T-helper 2 cell (primary cell): Measurements from ENCODE around the gene FXN.
"Not testable (repeated sequence)": the region's sequence is repeated elsewhere in the genome, so short reads cannot be mapped to it uniquely, and the experiment has no call there.

Source experiments
- DNase-seq, 5 experiments: peaks; one replicate each; pipeline versions ENCODE4 v3.0.0 to v3.0.0-alpha.2; 2012 to 2022

The FXN gene

DNA sequence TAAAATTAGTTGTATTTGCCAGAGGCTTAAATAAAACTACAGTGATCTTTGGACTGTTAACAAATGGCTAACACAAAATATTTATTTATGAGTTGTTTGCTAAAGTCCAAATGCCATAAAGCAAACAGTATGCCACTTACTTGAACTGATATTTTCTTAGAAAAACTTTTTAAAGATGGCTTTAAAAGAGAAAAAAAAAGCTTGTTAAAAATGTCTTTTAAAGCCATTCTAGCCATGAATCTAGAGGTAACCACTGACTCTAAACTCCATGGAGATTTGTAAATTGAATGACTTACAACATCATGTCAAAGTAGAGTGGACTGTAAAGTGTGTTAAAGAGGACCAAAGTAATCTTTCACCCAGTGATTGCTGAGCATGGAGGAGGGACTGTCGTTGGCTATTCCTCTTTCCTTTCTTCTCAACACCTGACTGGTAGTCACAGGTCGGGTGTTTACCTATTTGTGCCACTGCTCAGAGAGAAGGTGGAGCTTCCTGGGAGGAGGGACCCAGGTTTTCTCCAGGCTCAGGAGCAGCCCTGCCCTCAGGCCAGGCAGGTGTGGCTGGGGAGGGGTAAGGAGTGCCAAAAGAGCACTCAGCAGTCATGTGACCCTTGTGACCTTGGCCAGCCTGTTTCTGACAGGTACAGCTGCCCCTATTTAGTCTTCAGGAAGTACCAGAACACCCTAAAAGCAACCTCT is 69.4 kb downstream of the FXN start:
- no peak for DNase-seq

GRCh38 chr9:69107771-69108170 is 72.2 kb downstream of the FXN start:
- no peak for DNase-seq

DNA sequence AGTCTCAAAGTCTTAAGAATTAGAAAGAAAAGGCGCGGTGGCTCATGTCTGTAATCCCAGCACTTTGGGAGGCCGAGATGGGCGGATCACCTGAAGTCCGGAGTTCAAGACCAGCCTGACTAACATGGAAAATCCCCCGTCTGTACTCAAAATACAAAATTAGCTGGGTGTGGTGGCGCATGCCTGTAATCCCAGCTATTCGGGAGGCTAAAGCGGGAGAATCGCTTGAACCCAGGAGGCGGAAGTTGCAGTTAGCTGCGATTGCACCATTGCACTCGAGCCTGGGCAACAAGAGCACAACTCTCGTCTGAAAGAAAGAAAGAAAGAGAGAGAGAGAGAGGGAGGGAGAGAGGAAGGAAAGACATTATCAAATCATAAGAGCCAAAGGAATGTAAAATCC is 73.2 kb downstream of the FXN start:
- DNase-seq = not testable (repeated sequence)

DNA sequence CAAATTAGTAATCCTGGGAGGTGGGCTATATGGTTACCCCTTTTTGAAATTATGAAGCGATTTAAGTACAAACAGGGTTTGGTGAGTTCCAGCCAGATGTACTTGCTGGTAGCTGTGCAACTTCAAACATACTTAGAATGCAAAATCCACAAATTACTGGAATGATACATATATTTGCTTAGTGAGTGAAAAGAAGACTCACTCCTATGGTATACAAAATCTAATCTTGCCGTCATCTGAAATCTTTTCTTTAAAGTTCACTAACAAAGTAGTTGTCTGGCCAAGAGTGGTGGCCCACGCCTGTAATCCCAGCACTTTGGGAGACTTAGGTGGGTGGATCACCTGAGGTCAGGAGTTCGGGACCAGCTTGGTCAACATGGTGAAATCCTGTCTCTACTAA is 73.6 kb downstream of the FXN start:
- no peak for DNase-seq

- DNase-seq = not testable (repeated sequence)
Measured at GRCh38 chr9:69112646-69113045, 77.1 kb downstream of the FXN start.

GRCh38 chr9:69115621-69116020 is 80.1 kb downstream of the FXN start:
- no peak for DNase-seq

DNA sequence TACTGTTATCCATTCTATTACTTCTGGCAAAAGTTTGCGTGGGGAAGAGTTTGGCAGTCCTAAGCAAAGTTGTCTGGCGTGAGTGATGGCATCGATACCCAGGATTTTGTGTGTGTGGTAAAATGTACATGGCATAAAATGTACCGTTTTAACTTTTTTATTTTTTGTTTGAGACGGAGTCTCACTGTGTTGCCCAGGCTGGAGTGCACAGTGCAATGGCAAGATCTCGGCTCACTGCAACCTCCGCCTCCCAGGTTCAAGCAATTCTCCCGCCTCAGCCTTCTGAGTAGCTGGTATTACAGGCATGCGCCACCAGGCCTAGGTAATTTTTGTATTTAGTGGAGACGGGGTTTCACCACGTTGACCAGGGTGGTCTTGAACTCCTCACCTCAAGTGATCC is 83.1 kb downstream of the FXN start:
- no peak for DNase-seq

GRCh38 chr9:69120380-69121154 is 85.0 kb downstream of the FXN start:
- DNase-seq = no peak

DNA sequence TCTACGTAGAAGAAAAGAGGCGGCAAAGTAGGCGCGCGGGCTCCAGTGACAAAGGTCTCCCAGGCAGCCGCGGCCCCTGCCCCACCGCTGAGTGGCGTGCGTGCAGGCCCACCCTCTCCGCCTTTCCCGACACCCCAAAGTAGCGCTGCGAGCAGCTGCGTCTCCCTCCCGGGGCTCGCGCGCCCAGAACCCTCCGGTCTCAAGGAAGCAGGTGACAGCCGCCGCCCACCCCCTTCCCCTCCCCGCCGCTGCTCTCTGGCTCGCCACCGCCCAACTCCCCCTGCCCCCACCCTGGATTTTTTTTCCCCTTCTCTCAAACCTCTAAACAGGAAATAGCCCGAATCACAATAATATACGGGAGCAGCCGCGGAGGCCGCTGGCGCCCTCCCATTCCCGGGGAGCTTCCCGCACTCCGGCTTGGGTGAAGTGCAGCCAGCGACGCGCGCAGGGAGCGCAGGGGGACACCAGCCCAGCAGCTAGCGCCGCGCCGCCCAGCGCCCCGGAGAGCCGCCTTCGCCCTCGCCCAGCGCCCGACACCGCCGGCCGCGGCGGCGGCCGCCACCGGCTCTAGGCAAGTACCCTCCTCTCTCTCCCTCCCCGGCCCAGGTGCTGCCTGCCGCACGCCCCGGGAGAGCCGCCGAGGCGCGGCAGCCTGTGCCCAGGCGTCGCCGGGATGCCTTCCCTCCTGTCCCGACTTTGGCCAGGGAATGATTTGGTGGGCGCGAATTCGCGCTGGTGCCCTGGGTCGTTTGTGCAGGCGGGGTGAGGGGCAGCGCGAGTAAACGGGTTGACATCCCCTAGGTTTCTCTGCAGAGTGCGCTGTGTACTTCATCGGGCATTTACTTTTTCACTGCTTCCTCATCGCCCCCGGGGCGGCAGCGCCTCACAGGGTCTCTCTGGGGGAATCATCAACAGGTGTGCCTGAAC is 85.9 kb downstream of the FXN start:
- DNase-seq = peak in 1 of 5 experiments; percentile 39

DNA sequence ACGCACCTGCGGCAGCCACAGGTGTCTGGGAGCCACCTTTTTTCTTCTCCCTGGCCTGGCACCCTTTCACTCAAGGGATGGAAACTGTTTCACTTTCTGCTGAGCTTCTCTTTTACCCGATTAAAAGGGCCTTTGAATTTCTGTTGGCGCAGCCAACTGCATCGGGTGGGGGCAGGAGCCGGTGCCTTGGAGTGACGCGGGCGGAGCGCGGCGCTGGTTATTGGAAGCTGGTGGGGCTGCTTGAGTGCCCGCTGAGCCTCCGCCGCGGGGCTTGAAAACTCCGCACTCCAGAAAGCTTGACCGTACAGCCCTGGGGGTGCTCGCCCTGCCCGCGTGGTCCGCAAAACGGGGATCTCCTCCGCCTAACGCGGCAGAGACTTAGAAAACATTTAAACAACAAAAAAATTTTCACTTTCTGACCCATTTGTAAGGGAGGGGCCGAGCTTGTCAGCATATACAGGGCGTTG is 86.6 kb downstream of the FXN start:
- peak in 4 of 5 experiments; percentile 8 to 62 (median 17) for DNase-seq

DNA sequence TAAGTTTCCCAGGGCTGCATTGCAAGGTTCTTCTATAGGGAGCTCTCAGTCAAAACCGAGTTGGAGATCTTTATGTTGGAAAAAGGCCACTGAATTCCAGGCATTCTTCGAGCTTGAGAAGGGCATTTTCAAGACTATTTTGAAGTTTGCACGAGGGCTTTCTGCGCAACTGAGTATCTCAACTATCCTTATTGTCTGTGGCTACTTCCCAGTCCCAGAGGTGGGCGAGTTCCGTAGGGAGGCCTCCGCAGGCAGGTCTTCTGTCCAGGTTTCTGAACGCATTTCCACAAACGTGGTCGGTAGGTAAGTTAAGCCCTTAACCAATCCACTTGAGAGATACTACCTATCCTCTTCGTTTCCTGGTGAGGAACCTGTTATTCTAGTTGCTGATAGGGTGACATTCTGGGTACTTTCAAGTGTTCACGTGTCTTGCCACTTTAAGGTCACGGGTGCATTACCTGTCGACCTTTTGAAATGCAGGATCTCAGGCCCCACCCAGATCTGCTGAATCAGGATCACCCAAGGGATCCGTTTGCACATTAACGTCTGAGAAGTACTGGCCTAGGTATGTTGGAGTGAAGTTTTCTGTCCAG is 87.1 kb downstream of the FXN start:
- no peak for DNase-seq

GRCh38 chr9:69130456-69131441 is 95.2 kb downstream of the FXN start:
- no peak for DNase-seq

DNA sequence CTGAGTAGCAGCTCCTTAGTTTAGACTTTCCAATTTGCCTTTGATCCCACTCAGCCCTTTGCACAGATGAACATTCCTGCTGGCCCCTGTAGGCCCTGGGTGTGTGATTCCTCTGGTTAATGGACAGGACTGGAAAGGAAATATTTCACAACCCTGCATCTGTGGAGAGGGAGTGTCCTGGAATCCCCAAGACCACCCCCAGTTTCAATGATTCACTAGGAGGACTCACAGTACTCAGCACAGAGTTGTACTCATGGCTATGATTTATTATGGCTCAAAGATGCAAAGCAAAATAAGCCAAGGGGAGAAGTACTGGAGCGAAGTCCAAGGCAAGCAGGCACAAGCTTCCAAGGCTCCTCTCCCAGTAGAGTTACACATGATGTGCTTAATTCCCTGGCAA is 96.1 kb downstream of the FXN start:
- DNase-seq = no peak

DNA sequence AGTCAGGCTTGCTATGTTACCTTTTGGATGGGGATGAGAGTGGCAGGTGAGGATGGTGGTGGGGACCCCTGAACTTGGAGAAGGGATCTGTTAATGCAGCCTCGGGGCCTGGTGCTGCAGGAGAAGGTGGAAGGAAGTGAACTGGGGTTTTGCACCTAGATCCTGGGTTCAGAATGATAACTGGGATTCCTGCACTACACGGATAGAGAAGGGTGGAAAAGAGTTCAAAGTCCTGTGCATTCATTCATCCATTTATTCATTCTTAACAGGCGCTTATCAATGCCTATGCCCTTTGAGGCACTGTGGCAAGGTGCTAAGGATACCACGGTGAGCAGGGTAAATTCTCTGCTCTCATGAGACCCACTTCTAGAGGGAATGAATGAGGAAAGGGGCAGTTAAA is 96.8 kb downstream of the FXN start:
- no peak for DNase-seq

GRCh38 chr9:69134412-69134811 is 98.9 kb downstream of the FXN start:
- DNase-seq = no peak

DNA sequence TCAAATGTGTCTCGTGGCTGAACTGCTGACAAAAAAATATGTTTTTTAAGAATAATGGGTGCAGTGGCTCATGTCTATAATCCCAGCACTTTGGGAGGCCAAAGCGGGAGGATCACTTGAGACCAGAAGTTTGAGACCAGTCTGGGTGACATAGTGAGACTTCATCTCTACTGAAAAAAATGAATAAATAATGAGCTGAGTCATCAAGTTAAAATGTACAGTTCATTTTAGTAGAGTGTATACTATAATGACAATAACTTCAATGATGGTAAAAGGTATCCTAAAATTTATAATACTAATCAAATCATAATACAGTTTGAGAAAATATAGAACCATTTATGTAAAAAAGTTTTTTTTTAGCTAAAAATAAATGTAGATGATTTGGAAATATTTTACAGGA is 100.6 kb downstream of the FXN start:
- DNase-seq = no peak

DNA sequence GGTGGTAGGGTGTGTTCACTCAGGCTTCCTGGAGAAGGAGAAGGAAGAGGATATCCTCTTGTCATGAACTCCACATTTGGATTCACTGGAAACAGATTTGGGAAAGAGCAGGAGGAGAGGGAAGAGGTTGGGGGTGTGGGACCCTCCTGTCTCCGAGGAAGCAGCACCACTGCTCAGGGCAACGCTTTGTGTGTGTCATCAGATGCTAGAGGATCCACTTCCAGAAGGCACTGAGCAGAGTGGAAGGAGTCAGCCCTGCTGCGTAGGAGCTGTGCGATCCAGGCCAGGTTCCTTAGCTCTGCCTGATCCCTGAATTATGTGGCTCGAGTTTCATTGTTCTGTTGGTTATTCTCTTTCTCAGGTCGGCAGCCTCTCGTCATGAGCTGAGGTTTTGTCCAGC is 101.2 kb downstream of the FXN start:
- DNase-seq = no peak

DNA sequence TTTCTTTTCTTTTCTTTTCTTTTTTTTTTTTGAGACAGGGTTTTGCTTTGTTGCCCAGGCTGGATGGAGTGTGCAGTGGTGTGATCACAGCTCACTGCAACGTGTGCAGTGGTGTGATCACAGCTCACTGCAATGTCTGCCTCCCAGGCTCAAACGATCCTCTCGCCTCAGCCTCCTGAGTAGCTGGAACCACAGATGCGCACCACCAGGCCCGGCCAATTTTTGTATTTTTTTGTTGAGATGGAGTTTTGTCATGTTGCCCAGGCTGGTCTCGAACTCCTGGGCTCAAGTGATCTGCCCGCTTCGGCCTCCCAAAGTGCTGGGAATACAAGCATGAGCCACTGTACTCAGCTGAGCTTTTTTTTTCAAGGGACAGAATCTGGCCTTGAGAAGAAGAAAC is 101.8 kb downstream of the FXN start:
- no peak for DNase-seq

- DNase-seq = no peak
Measured at GRCh38 chr9:69139596-69139995, 104.0 kb downstream of the FXN start.

DNA sequence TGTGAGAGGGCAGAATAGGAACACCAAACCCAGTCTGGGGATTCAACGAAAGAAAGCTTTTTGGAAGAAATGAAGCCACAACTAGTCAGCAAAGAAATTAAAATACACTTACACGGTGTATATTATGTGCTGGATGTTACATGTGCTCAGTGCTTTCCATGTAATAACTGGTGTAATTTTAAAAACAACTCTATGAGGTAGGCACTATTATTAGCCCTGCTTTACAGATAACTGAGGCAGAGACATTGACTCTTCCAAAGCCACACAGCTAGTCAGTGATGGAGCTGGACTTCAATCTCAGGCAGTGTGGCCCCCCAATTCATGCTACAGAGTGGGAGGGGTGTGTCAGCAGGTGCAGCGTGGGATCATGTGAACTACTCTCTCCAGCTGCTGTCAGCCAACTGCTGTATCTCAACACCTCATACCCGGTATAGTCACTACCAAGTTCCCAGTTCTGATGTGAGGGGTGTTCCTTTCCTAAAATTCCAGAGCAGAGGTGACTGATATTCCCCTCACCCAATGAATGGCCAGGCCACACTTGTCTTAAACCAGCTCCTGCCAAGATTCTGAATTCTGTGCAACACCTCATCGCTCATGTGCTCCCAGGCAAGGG is 104.7 kb downstream of the FXN start:
- DNase-seq = no peak

GRCh38 chr9:69141851-69142250 is 106.3 kb downstream of the FXN start:
- DNase-seq = no peak
